MM.1S (cell line): Measurements from ENCODE around the gene COMT.

Experiments
- DNase-seq: peaks from one replicate; pipeline ENCODE4 v3.0.0-alpha.2; 2015
- H2AFZ ChIP-seq: fragments of 300-600 bp; sonication (generic); 2 replicates; pipeline ENCODE4 v1.6.0; 2016; ENCODE audit warnings: antibody characterized with exemption, low read length
- H3F3A ChIP-seq: fragments of 300-600 bp; sonication (generic); 2 replicates; pipeline ENCODE4 v1.6.1; 2016; ENCODE audit warnings: mild to moderate bottlenecking, antibody characterized with exemption, low read length, moderate library complexity, mixed read lengths; ENCODE audit not compliant: insufficient read depth
- H3K27ac ChIP-seq: fragments of 300-600 bp; sonication (generic); 2 replicates; pipeline ENCODE4 v1.5.1; 2016; ENCODE audit warnings: mild to moderate bottlenecking, low read length
- H3K27me3 ChIP-seq: fragments of 300-600 bp; sonication (generic); replicated peaks from 2 replicates; pipeline ENCODE4 v1.6.0; 2016; ENCODE audit warnings: low read length; ENCODE audit not compliant: insufficient read depth
- H3K36me3 ChIP-seq: fragments of 300-600 bp; sonication (generic); replicated peaks from 2 replicates; pipeline ENCODE4 v1.6.1; 2016; ENCODE audit warnings: mild to moderate bottlenecking, low read length, mixed read lengths; ENCODE audit not compliant: insufficient read depth
- H3K4me1 ChIP-seq: fragments of 300-600 bp; sonication (generic); 2 replicates; pipeline ENCODE4 v1.6.1; 2016; ENCODE audit warnings: low read length, mixed read lengths
- H3K4me2 ChIP-seq: fragments of 300-600 bp; sonication (generic); 2 replicates; pipeline ENCODE4 v1.6.0; 2016; ENCODE audit warnings: low read depth, low read length
- H3K4me3 ChIP-seq: fragments of 300-600 bp; sonication (generic); 2 replicates; pipeline ENCODE4 v1.5.1; 2016; ENCODE audit warnings: low read length, mixed read lengths
- H3K79me2 ChIP-seq: fragments of 300-600 bp; sonication (generic); 2 replicates; pipeline ENCODE4 v1.6.1; 2016; ENCODE audit warnings: mixed run types, low read length, mixed read lengths
- H3K9ac ChIP-seq: fragments of 300-600 bp; sonication (generic); 2 replicates; pipeline ENCODE4 v1.6.1; 2016; ENCODE audit warnings: low read length, mixed read lengths
- H3K9me2 ChIP-seq: fragments of 300-600 bp; sonication (generic); replicated peaks from 2 replicates; pipeline ENCODE4 v1.6.1; 2016; ENCODE audit warnings: mild to moderate bottlenecking, low read length, mixed read lengths; ENCODE audit not compliant: insufficient read depth
- H3K9me3 ChIP-seq: fragments of 300-600 bp; sonication (generic); replicated peaks from 2 replicates; pipeline ENCODE4 v1.6.1; 2016; ENCODE audit warnings: mild to moderate bottlenecking, low read length, mixed read lengths; ENCODE audit not compliant: insufficient read depth
- H4K20me1 ChIP-seq: fragments of 300-600 bp; sonication (generic); 2 replicates; pipeline ENCODE4 v1.6.1; 2016; ENCODE audit warnings: mild to moderate bottlenecking, low read length, moderate library complexity, mixed read lengths; ENCODE audit not compliant: insufficient read depth
- CTCF ChIP-seq: fragments of 300-600 bp; sonication (generic); IDR thresholded peaks from 2 replicates; pipeline ENCODE4 v1.5.1; 2016; ENCODE audit warnings: antibody characterized with exemption, low read length, mixed read lengths
- EZH2 ChIP-seq: fragments of 300-600 bp; sonication (generic); optimal IDR thresholded peaks from 2 replicates; pipeline ENCODE3; 2017; ENCODE audit warnings: low read depth, mild to moderate bottlenecking, antibody characterized with exemption, low read length, mixed read lengths
- EZH2phosphoT487 ChIP-seq: fragments of 300-600 bp; sonication (generic); IDR thresholded peaks from 2 replicates; pipeline ENCODE4 v1.6.1; 2018; ENCODE audit warnings: antibody characterized with exemption, low read length

The COMT gene

GRCh38 chr22:19903513-19903912 lies 38.1 kb upstream of the COMT start:
- Histone ChIP-seq H4K20me1 (no peaks in the 10 kb centered on the region), H3K36me3 (no peaks in the 10 kb centered on the region), H3K79me2 (no peaks in the 10 kb centered on the region), H3K27ac (no peak overlapping the region), H3K9me2 (no peaks in the 10 kb centered on the region), H3K4me3 (no peak overlapping the region), H3K27me3 (no peaks in the 10 kb centered on the region), H3K4me1 (no peaks in the 10 kb centered on the region), H3K9me3 (no peaks in the 10 kb centered on the region), H2AFZ (no peak overlapping the region), H3K9ac (no peak overlapping the region), H3F3A (no peaks in the 10 kb centered on the region), H3K4me2 (no peak overlapping the region)
- DNase-seq: no peak
- TF ChIP-seq EZH2phosphoT487 (no peak), EZH2 (no peak), CTCF (no peak)

GRCh38 chr22:19904174-19904856 lies 37.3 kb upstream of the COMT start:
- Histone ChIP-seq H3K4me2 (no peak overlapping the region), H3K27ac (no peak overlapping the region), H3K27me3 (no peaks in the 10 kb centered on the region), H4K20me1 (no peaks in the 10 kb centered on the region), H3K36me3 (no peaks in the 10 kb centered on the region), H3K9me2 (no peaks in the 10 kb centered on the region), H3K9ac (no peak overlapping the region), H2AFZ (no peak overlapping the region), H3K4me3 (no peak overlapping the region), H3F3A (no peaks in the 10 kb centered on the region), H3K9me3 (no peaks in the 10 kb centered on the region), H3K4me1 (no peaks in the 10 kb centered on the region), H3K79me2 (no peaks in the 10 kb centered on the region)
- TF ChIP-seq CTCF: no peak
- TF ChIP-seq EZH2phosphoT487: no peak
- no peak for TF ChIP-seq EZH2
- no peak for DNase-seq

GRCh38 chr22:19904935-19905334 lies 36.6 kb upstream of the COMT start:
- no peak overlapping the region for H3K9ac ChIP-seq
- no peak overlapping the region for H3K27ac ChIP-seq
- H3K27me3 ChIP-seq: no peaks in the 10 kb centered on the region
- H2AFZ ChIP-seq: no peak overlapping the region
- no peaks in the 10 kb centered on the region for H3K9me2 ChIP-seq
- no peaks in the 10 kb centered on the region for H3K4me1 ChIP-seq
- H3K79me2 ChIP-seq: no peaks in the 10 kb centered on the region
- no peak overlapping the region for H3K4me3 ChIP-seq
- H3F3A ChIP-seq: no peaks in the 10 kb centered on the region
- H3K4me2 ChIP-seq: no peak overlapping the region
- TF ChIP-seq EZH2phosphoT487: no peak
- no peak for TF ChIP-seq EZH2
- TF ChIP-seq CTCF: no peak
- H3K36me3 ChIP-seq: no peaks in the 10 kb centered on the region
- DNase-seq: no peak
- no peaks in the 10 kb centered on the region for H3K9me3 ChIP-seq
- H4K20me1 ChIP-seq: no peaks in the 10 kb centered on the region
